A673 (cell line): ENCODE results near the gene RECQL5. TPM values are rescaled to one million over a fixed set of nuclear protein-coding genes. Genes with fewer than 3 reads are reported as not detected.

Experiments used
- BruUV-seq: library from RNA; stranded (reverse); fragments of 400-500 nt; replicated peaks from 2 replicates; lab custom pipeline; 2021; lab: Mats Ljungman, UMichigan
- CTCF ChIA-PET: fragments of 300-600 bp; sonication (Branson Sonifier 250); formaldehyde crosslinking; loops from one replicate; lab custom pipeline; 2022; ENCODE audit warnings: antibody characterized with exemption; lab: Charles Lee
- POLR2A ChIA-PET: fragments of 300-600 bp; sonication (Branson Sonifier 250); formaldehyde crosslinking; loops from one replicate; lab custom pipeline; 2022; ENCODE audit warnings: antibody characterized with exemption; ENCODE audit not compliant: low non-redundant PET; lab: Charles Lee
- DNase-seq: peaks from one replicate; pipeline ENCODE4 v3.0.0-alpha.2; 2015; ENCODE audit warnings: low spot score
- H3K27ac ChIP-seq: fragments of 200-600 bp; sonication (generic); 2 replicates; pipeline ENCODE4 v1.5.1; 2016; ENCODE audit warnings: mixed run types, low read depth, mild to moderate bottlenecking, mixed read lengths, antibody characterized with exemption, low read length; ENCODE audit not compliant: poor library complexity, severe bottlenecking
- H3K27me3 ChIP-seq: fragments of 200-600 bp; sonication (generic); replicated peaks from 2 replicates; pipeline ENCODE4 v1.6.1; 2017; ENCODE audit warnings: mixed run types, low read depth, mild to moderate bottlenecking, mixed read lengths, antibody characterized with exemption, low read length; ENCODE audit not compliant: insufficient read depth, poor library complexity
- H3K36me3 ChIP-seq: fragments of 200-600 bp; sonication (generic); 2 replicates; pipeline ENCODE4 v1.6.1; 2016; ENCODE audit warnings: mixed run types, mild to moderate bottlenecking, mixed read lengths, antibody characterized with exemption, low read length; ENCODE audit not compliant: insufficient read depth, poor library complexity, severe bottlenecking
- H3K4me1 ChIP-seq: fragments of 200-600 bp; sonication (generic); 2 replicates; pipeline ENCODE4 v1.6.1; 2017; ENCODE audit warnings: mixed run types, mild to moderate bottlenecking, mixed read lengths, antibody characterized with exemption, low read length; ENCODE audit not compliant: insufficient read depth, poor library complexity, severe bottlenecking
- H3K4me3 ChIP-seq: fragments of 200-600 bp; sonication (generic); 2 replicates; pipeline ENCODE4 v1.5.1; 2016; ENCODE audit warnings: low read depth, mixed run types, mild to moderate bottlenecking, mixed read lengths, low read length; ENCODE audit not compliant: poor library complexity, severe bottlenecking
- H3K9me3 ChIP-seq: fragments of 200-600 bp; sonication (generic); 2 replicates; pipeline ENCODE4 v1.6.1; 2016; ENCODE audit warnings: mixed run types, low read depth, mild to moderate bottlenecking, mixed read lengths, antibody characterized with exemption, low read length; ENCODE audit not compliant: poor library complexity, severe bottlenecking
- EZH2 ChIP-seq: fragments of 200-600 bp; sonication (generic); IDR thresholded peaks from 2 replicates; pipeline ENCODE4 v1.6.1; 2017; ENCODE audit warnings: borderline replicate concordance, low read depth, mild to moderate bottlenecking, mixed read lengths, antibody characterized with exemption, low read length; ENCODE audit not compliant: poor library complexity, severe bottlenecking
- intact Hi-C: fragments of 100-400 bp; cut with micrococcal nuclease; formaldehyde crosslinking; loops from one replicate; pipeline ENCODE4 v1.10.0; 2022; ENCODE audit not compliant: unreplicated experiment
- total RNA-seq: library from RNA; stranded (reverse); gene quantifications from 2 replicates; pipeline ENCODE4 v1.2.3, GENCODE V29; 2021
- TF ChIP-seq, protein P1 (sequence below): fragments of 300-800, 200-600 bp; sonication (generic); conservative IDR thresholded peaks from 2 replicates; pipeline ENCODE4 v1.5.1; 2017; ENCODE audit warnings: low read depth, mild to moderate bottlenecking, antibody characterized with exemption, low read length, moderate library complexity, mixed read lengths

RECQL5 gene
- total RNA-seq, 1 experiment from 2014 or later, result 30.6 TPM

DNA sequence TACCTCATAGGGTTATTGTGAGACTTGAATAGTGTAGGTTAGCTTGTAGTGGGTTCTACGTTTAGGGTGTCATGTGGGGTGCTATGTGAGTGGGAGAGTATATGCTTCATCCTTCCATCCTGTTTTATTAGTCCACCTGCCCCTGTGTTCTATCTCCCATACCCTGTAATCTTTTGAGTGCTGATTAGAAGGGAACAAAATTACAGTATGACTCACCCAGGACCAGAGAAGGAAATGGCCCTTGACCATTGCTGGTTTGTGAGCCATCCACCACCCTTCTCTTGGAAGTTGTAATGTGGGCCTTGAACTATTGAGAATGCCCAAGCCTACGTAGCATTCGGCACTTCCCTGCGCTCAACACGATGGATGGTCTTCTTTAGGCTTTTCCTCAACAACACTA lies 17.3 kb upstream of the RECQL5 start:
- H3K4me1 ChIP-seq, result no peaks in the 10 kb centered on the region
- no peaks in the 10 kb centered on the region for H3K9me3 ChIP-seq
- H3K4me3 ChIP-seq, result no peak overlapping the region
- H3K36me3 ChIP-seq, result no peaks in the 10 kb centered on the region
- intact Hi-C loops, result no loop called here
- H3K27me3 ChIP-seq, result no peaks in the 10 kb centered on the region
- ChIA-PET POLR2A (no interaction called here), CTCF (no interaction called here)
- no peak for DNase-seq
- H3K27ac ChIP-seq, result no peak overlapping the region
- no TSS peak for BruUV-seq
- TF ChIP-seq, protein P1, sequence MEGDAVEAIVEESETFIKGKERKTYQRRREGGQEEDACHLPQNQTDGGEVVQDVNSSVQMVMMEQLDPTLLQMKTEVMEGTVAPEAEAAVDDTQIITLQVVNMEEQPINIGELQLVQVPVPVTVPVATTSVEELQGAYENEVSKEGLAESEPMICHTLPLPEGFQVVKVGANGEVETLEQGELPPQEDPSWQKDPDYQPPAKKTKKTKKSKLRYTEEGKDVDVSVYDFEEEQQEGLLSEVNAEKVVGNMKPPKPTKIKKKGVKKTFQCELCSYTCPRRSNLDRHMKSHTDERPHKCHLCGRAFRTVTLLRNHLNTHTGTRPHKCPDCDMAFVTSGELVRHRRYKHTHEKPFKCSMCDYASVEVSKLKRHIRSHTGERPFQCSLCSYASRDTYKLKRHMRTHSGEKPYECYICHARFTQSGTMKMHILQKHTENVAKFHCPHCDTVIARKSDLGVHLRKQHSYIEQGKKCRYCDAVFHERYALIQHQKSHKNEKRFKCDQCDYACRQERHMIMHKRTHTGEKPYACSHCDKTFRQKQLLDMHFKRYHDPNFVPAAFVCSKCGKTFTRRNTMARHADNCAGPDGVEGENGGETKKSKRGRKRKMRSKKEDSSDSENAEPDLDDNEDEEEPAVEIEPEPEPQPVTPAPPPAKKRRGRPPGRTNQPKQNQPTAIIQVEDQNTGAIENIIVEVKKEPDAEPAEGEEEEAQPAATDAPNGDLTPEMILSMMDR, result no peak
- TF ChIP-seq EZH2, result no peak

DNA sequence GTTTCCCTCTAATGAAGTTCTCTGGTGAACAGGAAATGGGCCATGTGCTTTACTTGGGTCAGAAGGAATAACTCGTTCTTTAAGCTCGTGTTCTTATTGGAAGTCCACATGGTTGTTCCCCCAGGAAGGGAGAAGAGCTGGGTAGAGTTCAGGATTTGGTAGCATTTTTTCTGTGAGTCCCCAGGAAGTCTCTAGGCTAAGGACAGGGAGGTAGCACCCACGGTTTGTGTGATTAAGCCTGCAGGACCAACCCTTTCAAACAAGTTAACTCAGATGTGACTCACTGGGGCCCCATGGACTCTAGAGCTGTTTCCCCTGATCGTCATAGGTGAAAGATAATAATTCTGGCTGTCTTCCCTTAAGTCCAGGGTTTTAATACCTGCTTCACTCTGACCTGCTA lies 16.6 kb upstream of the RECQL5 start:
- POLR2A ChIA-PET, result no interaction called here
- no peaks in the 10 kb centered on the region for H3K36me3 ChIP-seq
- TF ChIP-seq, protein P1, result no peak
- intact Hi-C loops, result no loop called here
- BruUV-seq, result no TSS peak
- no peaks in the 10 kb centered on the region for H3K27me3 ChIP-seq
- H3K4me3 ChIP-seq, result no peak overlapping the region
- H3K4me1 ChIP-seq, result no peaks in the 10 kb centered on the region
- no peak overlapping the region for H3K27ac ChIP-seq
- H3K9me3 ChIP-seq, result no peaks in the 10 kb centered on the region
- CTCF ChIA-PET, result no interaction called here
- no peak for DNase-seq

DNA sequence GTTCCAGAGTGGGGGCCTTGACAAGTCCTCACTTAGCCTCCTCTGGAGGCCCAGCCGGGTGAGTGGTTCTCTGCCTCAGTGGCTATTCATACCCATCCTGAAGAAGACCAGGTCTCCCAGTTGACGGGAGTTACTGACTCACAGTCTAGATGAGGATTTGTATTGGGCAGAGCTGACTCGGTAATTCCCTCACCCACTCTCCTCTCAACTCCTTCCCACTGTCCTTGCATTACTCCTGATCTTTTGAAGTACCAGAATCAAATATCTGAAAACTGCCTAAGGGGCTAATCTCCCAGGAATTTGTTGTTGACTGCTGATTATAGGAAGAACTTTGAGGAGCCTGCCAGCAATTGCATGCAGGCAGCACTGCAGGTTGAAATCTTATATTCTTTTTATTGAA lies 14.3 kb upstream of the RECQL5 start:
- no peak for DNase-seq
- Histone ChIP-seq H3K9me3 (no peaks in the 10 kb centered on the region), H3K36me3 (peaks cover 8% of the 10 kb centered on the region), H3K4me3 (no peak overlapping the region), H3K4me1 (no peaks in the 10 kb centered on the region), H3K27ac (no peak overlapping the region), H3K27me3 (no peaks in the 10 kb centered on the region)
- ChIA-PET CTCF (interaction anchor here (0.6 to 0.7 kb wide), 3 partner anchors 30 to 361 kb away, joined by 3 to 4 read pairs (median 3); no protein-coding TSS in a partner anchor), POLR2A (no interaction called here)
- intact Hi-C loops, result no loop called here
- TF ChIP-seq, protein P1, result no peak
- TF ChIP-seq EZH2, result no peak
- no TSS peak for BruUV-seq
